ENCODE data around the gene ITIH5. TPM values are rescaled to one million over a fixed set of nuclear protein-coding genes. Genes with fewer than 3 reads are reported as not detected.

Gene ITIH5
- total and polyA plus RNA-seq, 2 of the 8 experiments (the other 6 are each of a cell fraction or from before 2014, with no cell fraction given) = 5.8 to 7.6 TPM

GRCh38 chr10:7561985-7562384, 104.8 kb downstream of the ITIH5 start:
- no peaks in the 10 kb centered on the region for H3K79me2 ChIP-seq (ENCODE audit: control insufficient read depth in 1 of 2, insufficient read depth in 2 of 2, low read length in 2 of 2)
- no peaks in the 10 kb centered on the region for H3K27me3 ChIP-seq (replicated peaks in 1 of 4; ENCODE audit: control insufficient read depth in 3 of 4, extremely low read depth in 1 of 4, insufficient read depth in 3 of 4, low read length in 3 of 4)
- no peak overlapping the region for H2AK5ac ChIP-seq (ENCODE audit: low read depth, low read length)
- H2BK20ac ChIP-seq (ENCODE audit: low read length) = no peak overlapping the region
- H2BK15ac ChIP-seq (ENCODE audit: low read length) = no peak overlapping the region
- H3K4me2 ChIP-seq (ENCODE audit: insufficient read depth in 1 of 2, low read depth in 2 of 2, low read length in 2 of 2) = no peak overlapping the region
- no peak overlapping the region for H2BK5ac ChIP-seq (ENCODE audit: low read depth, low read length)
- no peaks in the 10 kb centered on the region for H3K36me3 ChIP-seq (ENCODE audit: control insufficient read depth in 2 of 4, insufficient read depth in 4 of 4, low read length in 3 of 4)
- CTCF ChIA-PET (ENCODE audit: partially characterized antibody) = interaction anchor here (0.6 to 2.7 kb wide), 9 partner anchors 9 to 125 kb away, joined by 3 to 12 read pairs (median 5); no protein-coding TSS in a partner anchor
- H3K27ac ChIP-seq (ENCODE audit: low read depth, low read length) = no peak overlapping the region
- no peak overlapping the region for H3K4ac ChIP-seq (replicated peaks; ENCODE audit: insufficient read length, low read depth, low read length)
- H4K91ac ChIP-seq (replicated peaks; ENCODE audit: insufficient read length, low read length) = no peak overlapping the region
- no peak overlapping the region for H3K56ac ChIP-seq (replicated peaks; ENCODE audit: insufficient read length, low read depth, low read length)
- H3K23me2 ChIP-seq (ENCODE audit: low read depth, low read length) = no peaks in the 10 kb centered on the region
- no peak overlapping the region for H2AFZ ChIP-seq (ENCODE audit: low read length)
- H4K5ac ChIP-seq (ENCODE audit: insufficient read length, low read depth, low read length) = no peak overlapping the region
- TF ChIP-seq SRF (IDR thresholded peaks at IDR 0.05; ENCODE audit: low read depth, low read length) = no peak
- no peak for TF ChIP-seq CREB1 (IDR thresholded peaks at IDR 0.05)
- TF ChIP-seq ATF3 (IDR thresholded peaks at IDR 0.05; ENCODE audit: insufficient read depth, low read depth, low read length) = no peak
- TF ChIP-seq POU5F1 (IDR thresholded peaks at IDR 0.05; ENCODE audit: low read depth, low read length) = no peak
- TF ChIP-seq EP300 (IDR thresholded peaks at IDR 0.05; ENCODE audit: borderline replicate concordance in 1 of 2, low read depth in 2 of 2, low read length in 2 of 2) = no peak
- TF ChIP-seq, protein P1, sequence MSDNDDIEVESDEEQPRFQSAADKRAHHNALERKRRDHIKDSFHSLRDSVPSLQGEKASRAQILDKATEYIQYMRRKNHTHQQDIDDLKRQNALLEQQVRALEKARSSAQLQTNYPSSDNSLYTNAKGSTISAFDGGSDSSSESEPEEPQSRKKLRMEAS (IDR thresholded peaks at IDR 0.05) = no peak
- TF ChIP-seq, protein P2, sequence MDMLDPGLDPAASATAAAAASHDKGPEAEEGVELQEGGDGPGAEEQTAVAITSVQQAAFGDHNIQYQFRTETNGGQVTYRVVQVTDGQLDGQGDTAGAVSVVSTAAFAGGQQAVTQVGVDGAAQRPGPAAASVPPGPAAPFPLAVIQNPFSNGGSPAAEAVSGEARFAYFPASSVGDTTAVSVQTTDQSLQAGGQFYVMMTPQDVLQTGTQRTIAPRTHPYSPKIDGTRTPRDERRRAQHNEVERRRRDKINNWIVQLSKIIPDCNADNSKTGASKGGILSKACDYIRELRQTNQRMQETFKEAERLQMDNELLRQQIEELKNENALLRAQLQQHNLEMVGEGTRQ (IDR thresholded peaks at IDR 0.05; ENCODE audit: low read length) = no peak
- no peak for TF ChIP-seq ASH2L (IDR thresholded peaks at IDR 0.05; ENCODE audit: low read length)
- no peak for TF ChIP-seq SAP30 (IDR thresholded peaks at IDR 0.05; ENCODE audit: insufficient read depth, insufficient replicate concordance, low read length)
- H3K9ac ChIP-seq (replicated peaks in 1 of 4; ENCODE audit: extremely low read depth in 1 of 4, low read depth in 3 of 4, low read length in 3 of 4) = no peak overlapping the region
- WGBS, 2 experiments (ENCODE audit: extremely low coverage in 1 of 2, insufficient coverage in 1 of 2, insufficient read length in 1 of 2, insufficient replicate concordance in 2 of 2, low coverage in 1 of 2, low lambda C conversion rate in 2 of 2, missing lambda C conversion rate in 1 of 2) = 89% methylated on average over 6 of the region's 6 CpGs; no CpG with 5 or more reads in 1 of the 2 experiments
- DNase-seq (ENCODE audit: low read depth in 1 of 2, low spot score in 2 of 2) (no peak), FAIRE-seq (no peak)
- H2BK12ac ChIP-seq (ENCODE audit: low read depth, low read length) = no peak overlapping the region
- no peaks in the 10 kb centered on the region for H3K79me1 ChIP-seq (ENCODE audit: low read depth, low read length)
- peaks cover 0 to 16% (median 5%) of the 10 kb centered on the region in 4 experiments; a peak in 5 of 7 replicates for H3K4me1 ChIP-seq (replicated peaks in 1 of 4; ENCODE audit: control insufficient read depth in 3 of 4, insufficient read depth in 4 of 4, low read length in 3 of 4)
- no peaks in the 10 kb centered on the region for H3K9me3 ChIP-seq (ENCODE audit: insufficient read depth in 2 of 2, low read depth in 1 of 2, low read length in 1 of 2)
- H3K23ac ChIP-seq (ENCODE audit: insufficient read length) = no peak overlapping the region
- no peak overlapping the region for H2BK120ac ChIP-seq (replicated peaks; ENCODE audit: low read depth, low read length)
- no peak overlapping the region for H3K14ac ChIP-seq (ENCODE audit: insufficient read length)
- H4K20me1 ChIP-seq (replicated peaks in 1 of 2; ENCODE audit: control insufficient read depth in 1 of 2, insufficient read depth in 2 of 2, low read length in 2 of 2) = no peaks in the 10 kb centered on the region
- H4K8ac ChIP-seq (ENCODE audit: extremely low read depth, insufficient read depth, low read length) = no peak overlapping the region
- H3K4me3 ChIP-seq (ENCODE audit: extremely low read depth in 1 of 4, insufficient read depth in 2 of 4, low read depth in 3 of 4, low read length in 4 of 4) = no peak overlapping the region
- POLR2A ChIA-PET (ENCODE audit: partially characterized antibody) = interaction anchor here (0.6 to 0.8 kb wide), 3 partner anchors 22 to 32 kb away, joined by 3 read pairs; no protein-coding TSS in a partner anchor
- H3K18ac ChIP-seq (ENCODE audit: extremely low read depth, low read length) = no peak overlapping the region

Data from H1 (cell line).